GM18873 (cell line): ENCODE data around the gene THAP6.
"Not testable (repeated sequence)": the region's sequence is repeated elsewhere in the genome, so short reads cannot be mapped to it uniquely, and the experiment has no call there.

Source experiments
- ATAC-seq: cut with Tn5 transposase; IDR thresholded peaks from one replicate; pipeline ENCODE4 v1.9.1; 2021; ENCODE audit warnings: mild to moderate bottlenecking, moderate library complexity, moderate number of reproducible peaks; ENCODE audit not compliant: unreplicated experiment, low FRiP score

Gene THAP6

GRCh38 chr4:75519452-75519851 is 5.2 kb downstream of the THAP6 start:
- ATAC-seq = not testable (repeated sequence)

- ATAC-seq = no peak
Observed at GRCh38 chr4:75525086-75525485, 10.8 kb downstream of the THAP6 start.

- ATAC-seq = no peak
Observed at GRCh38 chr4:75525910-75526309, 11.6 kb downstream of the THAP6 start.

- ATAC-seq = no peak
Observed at GRCh38 chr4:75527482-75527881, 13.2 kb downstream of the THAP6 start.

- ATAC-seq = no peak
Observed at GRCh38 chr4:75530556-75531322, 16.5 kb downstream of the THAP6 start.

- ATAC-seq = not testable (repeated sequence)
Observed at GRCh38 chr4:75531536-75532143, 17.4 kb downstream of the THAP6 start.

- ATAC-seq = not testable (repeated sequence)
Observed at GRCh38 chr4:75533339-75533887, 19.1 kb downstream of the THAP6 start.

GRCh38 chr4:75533926-75534325 is 19.7 kb downstream of the THAP6 start:
- ATAC-seq = not testable (repeated sequence)

GRCh38 chr4:75537308-75537707 is 23.0 kb downstream of the THAP6 start:
- ATAC-seq = not testable (repeated sequence)

- no peak for ATAC-seq
Observed at GRCh38 chr4:75542824-75543223, 28.6 kb downstream of the THAP6 start.

- not testable (repeated sequence) for ATAC-seq
Observed at GRCh38 chr4:75544220-75544619, 29.9 kb downstream of the THAP6 start.

GRCh38 chr4:75544870-75545269 is 30.6 kb downstream of the THAP6 start:
- no peak for ATAC-seq

- no peak for ATAC-seq
Observed at GRCh38 chr4:75545526-75545925, 31.3 kb downstream of the THAP6 start.

- ATAC-seq = no peak
Observed at GRCh38 chr4:75547647-75548387, 33.5 kb downstream of the THAP6 start.

- ATAC-seq = no peak
Observed at GRCh38 chr4:75549019-75549418, 34.7 kb downstream of the THAP6 start.

GRCh38 chr4:75552452-75552851 is 38.2 kb downstream of the THAP6 start:
- no peak for ATAC-seq

GRCh38 chr4:75555294-75556164 is 41.3 kb downstream of the THAP6 start, which contains the start of gene ODAPH:
TSS of gene ODAPH (plus strand) at chr4:75556066. CDS start at chr4:75556083, 17 bp downstream.
- peak; percentile 98 for ATAC-seq

GRCh38 chr4:75557696-75558095 is 43.4 kb downstream of the THAP6 start:
- ATAC-seq = no peak

GRCh38 chr4:75561789-75562188 is 47.5 kb downstream of the THAP6 start:
- ATAC-seq = no peak

- no peak for ATAC-seq
Observed at GRCh38 chr4:75564023-75564422, 49.8 kb downstream of the THAP6 start.
